ENCODE measurements around the gene MACF1.

DNA sequence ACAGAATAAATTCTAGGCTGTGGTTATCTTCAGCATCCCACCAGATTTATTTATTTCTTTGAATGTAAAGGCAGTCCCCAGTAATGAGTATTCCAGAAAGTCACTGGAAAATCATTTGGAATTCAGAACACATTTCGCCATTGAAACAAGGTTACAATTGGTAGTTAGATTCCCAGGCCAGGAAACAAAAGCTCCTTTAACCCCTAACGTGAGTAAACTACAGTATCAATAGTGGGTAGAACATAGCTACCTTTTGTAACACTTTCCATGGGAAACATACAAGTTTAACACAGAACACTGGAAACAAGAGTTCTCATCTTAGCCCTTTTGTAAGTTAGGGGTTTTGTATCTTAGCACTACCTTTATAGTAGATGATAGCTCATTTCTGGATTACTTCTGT lies 233.5 kb downstream of the MACF1 start:
- TF ChIP-seq, protein P1, sequence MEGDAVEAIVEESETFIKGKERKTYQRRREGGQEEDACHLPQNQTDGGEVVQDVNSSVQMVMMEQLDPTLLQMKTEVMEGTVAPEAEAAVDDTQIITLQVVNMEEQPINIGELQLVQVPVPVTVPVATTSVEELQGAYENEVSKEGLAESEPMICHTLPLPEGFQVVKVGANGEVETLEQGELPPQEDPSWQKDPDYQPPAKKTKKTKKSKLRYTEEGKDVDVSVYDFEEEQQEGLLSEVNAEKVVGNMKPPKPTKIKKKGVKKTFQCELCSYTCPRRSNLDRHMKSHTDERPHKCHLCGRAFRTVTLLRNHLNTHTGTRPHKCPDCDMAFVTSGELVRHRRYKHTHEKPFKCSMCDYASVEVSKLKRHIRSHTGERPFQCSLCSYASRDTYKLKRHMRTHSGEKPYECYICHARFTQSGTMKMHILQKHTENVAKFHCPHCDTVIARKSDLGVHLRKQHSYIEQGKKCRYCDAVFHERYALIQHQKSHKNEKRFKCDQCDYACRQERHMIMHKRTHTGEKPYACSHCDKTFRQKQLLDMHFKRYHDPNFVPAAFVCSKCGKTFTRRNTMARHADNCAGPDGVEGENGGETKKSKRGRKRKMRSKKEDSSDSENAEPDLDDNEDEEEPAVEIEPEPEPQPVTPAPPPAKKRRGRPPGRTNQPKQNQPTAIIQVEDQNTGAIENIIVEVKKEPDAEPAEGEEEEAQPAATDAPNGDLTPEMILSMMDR (IDR thresholded peaks at IDR 0.05; ENCODE audit: insufficient read depth, low read depth, low read length), result no peak
- no peak for TF ChIP-seq EZH2 (IDR thresholded peaks at IDR 0.05; ENCODE audit: insufficient read depth, low read length)
